GM21390 (cell line): ENCODE data around the gene ADGRG7.

ENCODE experiments used
- ATAC-seq: cut with Tn5 transposase; IDR thresholded peaks from one replicate; pipeline ENCODE4 v1.9.1; 2021; ENCODE audit not compliant: unreplicated experiment

The ADGRG7 gene

GRCh38 chr3:100600181-100601042, 9.0 kb upstream of the ADGRG7 start:
- no peak for ATAC-seq

GRCh38 chr3:100602506-100603444, 6.6 kb upstream of the ADGRG7 start:
- peak; percentile 37 for ATAC-seq

- peak; percentile 40 for ATAC-seq
Measured at GRCh38 chr3:100603469-100603868, 5.9 kb upstream of the ADGRG7 start.

- no peak for ATAC-seq
Measured at GRCh38 chr3:100605358-100605757, 4.0 kb upstream of the ADGRG7 start.

- ATAC-seq = peak; percentile 74
Measured at GRCh38 chr3:100606894-100607512, 2.4 kb upstream of the ADGRG7 start.

GRCh38 chr3:100609963-100610362, 562 bp downstream of the ADGRG7 start:
- ATAC-seq = no peak

GRCh38 chr3:100611221-100611620, 1.8 kb downstream of the ADGRG7 start:
- ATAC-seq = no peak

- peak; percentile 54 for ATAC-seq
Measured at GRCh38 chr3:100613721-100614390, 4.5 kb downstream of the ADGRG7 start.

- ATAC-seq = no peak
Measured at GRCh38 chr3:100614941-100615340, 5.5 kb downstream of the ADGRG7 start.

- ATAC-seq = no peak
Measured at GRCh38 chr3:100615684-100616083, 6.3 kb downstream of the ADGRG7 start.

GRCh38 chr3:100621251-100621650, 11.8 kb downstream of the ADGRG7 start:
- no peak for ATAC-seq

- ATAC-seq = no peak
Measured at GRCh38 chr3:100627491-100627890, 18.1 kb downstream of the ADGRG7 start.

GRCh38 chr3:100629421-100630127, 20.2 kb downstream of the ADGRG7 start:
- no peak for ATAC-seq

- no peak for ATAC-seq
Measured at GRCh38 chr3:100630664-100631063, 21.3 kb downstream of the ADGRG7 start.

GRCh38 chr3:100631236-100631635, 21.8 kb downstream of the ADGRG7 start:
- no peak for ATAC-seq

GRCh38 chr3:100634493-100635272, 25.3 kb downstream of the ADGRG7 start:
- no peak for ATAC-seq

- no peak for ATAC-seq
Measured at GRCh38 chr3:100635273-100635701, 25.9 kb downstream of the ADGRG7 start.

GRCh38 chr3:100637197-100637631, 27.8 kb downstream of the ADGRG7 start:
- ATAC-seq = no peak

- ATAC-seq = no peak
Measured at GRCh38 chr3:100640633-100641032, 31.2 kb downstream of the ADGRG7 start.
